HG03175 (cell line): ENCODE data around the gene LSP1.
"Not testable (repeated sequence)": the region's sequence is repeated elsewhere in the genome, so short reads cannot be mapped to it uniquely, and the experiment has no call there.

ENCODE experiments used
- ATAC-seq: cut with Tn5 transposase; IDR thresholded peaks from one replicate; pipeline ENCODE4 v1.9.1; 2021; ENCODE audit warnings: mild to moderate bottlenecking, moderate library complexity; ENCODE audit not compliant: unreplicated experiment

LSP1 gene

GRCh38 chr11:1937616-1938342 is 84.9 kb downstream of the LSP1 start:
- no peak for ATAC-seq

- no peak for ATAC-seq
Observed at GRCh38 chr11:1938343-1939005, 85.6 kb downstream of the LSP1 start.

GRCh38 chr11:1939006-1939625 is 86.2 kb downstream of the LSP1 start:
- no peak for ATAC-seq

GRCh38 chr11:1939788-1940187 is 86.9 kb downstream of the LSP1 start:
- ATAC-seq, result not testable (repeated sequence)
